ENCODE measurements around the gene TRPM3. TPM values are rescaled to one million over a fixed set of nuclear protein-coding genes. Genes with fewer than 3 reads are reported as not detected.

Gene TRPM3
- total RNA-seq, 2 donors from 2014 or later = not detected

DNA sequence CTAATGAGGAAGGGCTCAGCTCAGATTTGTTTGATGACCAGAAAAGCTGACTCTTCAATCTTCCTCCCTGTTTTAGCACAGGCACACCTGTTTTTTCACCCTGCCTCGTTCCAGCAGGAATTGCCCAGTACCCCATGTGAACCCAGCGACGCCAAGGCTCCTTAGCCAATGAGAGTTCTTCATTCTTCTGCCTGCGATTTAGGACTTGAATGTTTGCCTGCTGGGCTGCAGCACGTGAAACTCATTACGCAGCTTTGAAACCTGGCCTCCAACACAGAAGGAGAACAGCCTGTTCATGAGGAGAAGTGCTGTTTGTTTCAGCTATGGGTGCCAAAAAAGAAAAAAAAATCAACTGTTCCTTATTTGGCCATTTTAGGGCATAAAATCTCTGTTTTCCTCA lies 315.5 kb downstream of the TRPM3 start:
- H3K4me1 Mint-ChIP-seq = no peaks in the 10 kb centered on the region
- peaks cover 3% of the 10 kb centered on the region for H3K36me3 Mint-ChIP-seq (ENCODE audit: low read depth)
- no peak overlapping the region for H3K4me3 Mint-ChIP-seq

GRCh38 chr9:70802758-70803436 lies 318.5 kb downstream of the TRPM3 start:
- ATAC-seq = no peak
- no peak for DNase-seq
- Mint-ChIP-seq H3K27me3 (peaks cover 14% of the 10 kb centered on the region), H3K4me1 (no peaks in the 10 kb centered on the region), H3K36me3 (ENCODE audit: low read depth) (peaks cover 3% of the 10 kb centered on the region), H3K27ac (no peak overlapping the region), H3K4me3 (no peak overlapping the region)
- no peaks in the 10 kb centered on the region for H3K9me3 ChIP-seq (ENCODE audit: control insufficient read depth, low read length, poor library complexity, severe bottlenecking)

More for the DNA sequence above, 315.5 kb downstream of the TRPM3 start:
- no peaks in the 10 kb centered on the region for H3K9me3 ChIP-seq (ENCODE audit: control insufficient read depth, low read length, poor library complexity, severe bottlenecking)
- no peak for DNase-seq
- ATAC-seq = no peak
- no peak overlapping the region for H3K27ac Mint-ChIP-seq
- peaks cover 5% of the 10 kb centered on the region for H3K27me3 Mint-ChIP-seq

- Mint-ChIP-seq H3K27ac (no peak overlapping the region), H3K36me3 (ENCODE audit: low read depth) (peaks cover 3% of the 10 kb centered on the region), H3K4me3 (no peak overlapping the region), H3K27me3 (peaks cover 20% of the 10 kb centered on the region), H3K4me1 (no peaks in the 10 kb centered on the region)
- DNase-seq (no peak), ATAC-seq (no peak)
- no peaks in the 10 kb centered on the region for H3K9me3 ChIP-seq (ENCODE audit: control insufficient read depth, low read length, poor library complexity, severe bottlenecking)
Observed at GRCh38 chr9:70802206-70802605, 319.2 kb downstream of the TRPM3 start.

DNA sequence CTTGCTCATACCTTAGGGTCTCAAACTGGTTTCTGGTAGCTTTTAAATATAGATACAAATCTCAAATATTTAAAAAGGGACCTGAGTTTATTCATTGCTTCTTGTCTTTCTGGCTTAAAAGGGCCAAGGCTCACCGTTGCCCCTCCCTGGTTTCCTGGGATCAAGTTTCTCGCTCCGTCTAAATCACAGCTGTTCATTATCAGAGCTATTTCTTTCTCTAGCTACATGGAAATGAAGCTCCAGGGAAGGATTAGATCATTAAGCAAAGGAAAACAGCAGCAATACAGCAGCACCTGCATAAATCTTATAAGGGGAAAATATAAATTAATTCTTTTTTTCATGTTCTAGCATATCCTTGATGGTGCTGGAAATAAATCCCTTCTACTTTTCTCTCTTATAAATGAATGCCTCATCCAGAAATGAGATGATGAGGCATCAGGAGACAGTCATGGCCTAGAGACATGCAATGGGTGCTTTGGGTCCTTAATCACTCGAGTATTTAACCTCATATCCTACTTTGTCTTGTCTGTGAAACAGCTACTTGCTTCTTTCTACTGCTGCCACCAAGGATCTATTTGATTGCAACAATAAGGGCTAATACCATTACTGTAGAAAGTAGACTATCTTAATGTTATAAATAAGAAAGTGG lies 320.1 kb downstream of the TRPM3 start:
- ATAC-seq = no peak
- peaks cover 20% of the 10 kb centered on the region for H3K27me3 Mint-ChIP-seq
- no peak for DNase-seq

GRCh38 chr9:70798018-70798417 lies 323.4 kb downstream of the TRPM3 start:
- no peaks in the 10 kb centered on the region for H3K4me1 Mint-ChIP-seq
- no peaks in the 10 kb centered on the region for H3K36me3 Mint-ChIP-seq (ENCODE audit: low read depth)
- H3K27ac Mint-ChIP-seq = no peak overlapping the region
- H3K27me3 Mint-ChIP-seq = peaks cover 15% of the 10 kb centered on the region
- ATAC-seq (no peak), DNase-seq (no peak)
- no peaks in the 10 kb centered on the region for H3K9me3 ChIP-seq (ENCODE audit: control insufficient read depth, low read length, poor library complexity, severe bottlenecking)
- no peak overlapping the region for H3K4me3 Mint-ChIP-seq

More for the DNA sequence above, 320.1 kb downstream of the TRPM3 start:
- H3K9me3 ChIP-seq (ENCODE audit: control insufficient read depth, low read length, poor library complexity, severe bottlenecking) = no peaks in the 10 kb centered on the region
- H3K27ac Mint-ChIP-seq = no peak overlapping the region
- no peak overlapping the region for H3K4me3 Mint-ChIP-seq
- H3K36me3 Mint-ChIP-seq (ENCODE audit: low read depth) = peaks cover 3% of the 10 kb centered on the region
- no peaks in the 10 kb centered on the region for H3K4me1 Mint-ChIP-seq

DNA sequence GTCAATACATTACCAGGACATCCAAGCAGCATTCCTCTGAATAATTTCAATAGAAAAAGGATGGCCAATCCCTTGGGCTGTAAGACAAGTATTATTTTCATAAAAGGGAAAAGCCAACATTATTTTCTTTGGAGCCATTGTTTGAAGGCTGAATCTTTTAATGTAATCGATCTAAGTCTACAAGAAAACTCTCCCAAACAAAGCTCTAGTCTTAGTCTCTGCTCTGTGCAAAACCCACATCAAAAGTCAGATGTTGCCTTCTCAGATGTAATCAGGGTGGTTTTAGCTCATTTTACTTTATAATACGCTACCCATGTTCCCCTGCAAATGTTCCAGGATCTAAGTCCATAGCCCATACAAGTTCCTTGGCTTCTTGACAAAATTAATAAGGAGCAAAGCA lies 325.6 kb downstream of the TRPM3 start:
- DNase-seq (no peak), ATAC-seq (no peak)
- no peaks in the 10 kb centered on the region for H3K9me3 ChIP-seq (ENCODE audit: control insufficient read depth, low read length, poor library complexity, severe bottlenecking)
- H3K4me3 Mint-ChIP-seq = no peak overlapping the region
- H3K27ac Mint-ChIP-seq = no peak overlapping the region
- H3K36me3 Mint-ChIP-seq (ENCODE audit: low read depth) = no peaks in the 10 kb centered on the region
- no peaks in the 10 kb centered on the region for H3K4me1 Mint-ChIP-seq
- peaks cover 15% of the 10 kb centered on the region for H3K27me3 Mint-ChIP-seq

DNA sequence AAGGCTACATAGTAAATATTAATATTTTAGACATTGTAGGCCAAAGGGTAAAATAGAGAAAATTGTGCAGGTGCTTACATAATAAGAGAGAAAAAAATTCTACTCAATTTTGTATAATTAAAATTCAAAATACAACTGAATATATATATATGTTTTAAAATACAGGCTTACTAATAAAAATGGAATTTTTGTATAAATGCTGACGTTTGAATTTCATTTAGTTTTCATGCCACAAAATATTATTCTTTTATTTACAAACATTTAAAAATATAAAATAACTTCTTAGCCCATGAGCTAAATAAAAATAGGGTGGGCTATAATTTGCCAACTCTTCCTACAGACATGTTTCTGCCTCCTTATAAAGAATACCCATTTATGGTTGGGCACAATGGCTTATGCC lies 328.6 kb downstream of the TRPM3 start:
- Mint-ChIP-seq H3K36me3 (ENCODE audit: low read depth) (no peaks in the 10 kb centered on the region), H3K4me1 (no peaks in the 10 kb centered on the region), H3K4me3 (no peak overlapping the region), H3K27me3 (peaks cover 5% of the 10 kb centered on the region), H3K27ac (no peak overlapping the region)
- no peak for DNase-seq
- H3K9me3 ChIP-seq (ENCODE audit: control insufficient read depth, low read length, poor library complexity, severe bottlenecking) = no peaks in the 10 kb centered on the region
- ATAC-seq = no peak

- H3K27ac Mint-ChIP-seq = no peak overlapping the region
- H3K4me3 Mint-ChIP-seq = no peak overlapping the region
- H3K4me1 Mint-ChIP-seq = no peaks in the 10 kb centered on the region
- DNase-seq (no peak), ATAC-seq (no peak)
- no peaks in the 10 kb centered on the region for H3K27me3 Mint-ChIP-seq
- no peaks in the 10 kb centered on the region for H3K9me3 ChIP-seq (ENCODE audit: control insufficient read depth, low read length, poor library complexity, severe bottlenecking)
- no peaks in the 10 kb centered on the region for H3K36me3 Mint-ChIP-seq (ENCODE audit: low read depth)
Observed at GRCh38 chr9:70791936-70792335, 329.5 kb downstream of the TRPM3 start.

DNA sequence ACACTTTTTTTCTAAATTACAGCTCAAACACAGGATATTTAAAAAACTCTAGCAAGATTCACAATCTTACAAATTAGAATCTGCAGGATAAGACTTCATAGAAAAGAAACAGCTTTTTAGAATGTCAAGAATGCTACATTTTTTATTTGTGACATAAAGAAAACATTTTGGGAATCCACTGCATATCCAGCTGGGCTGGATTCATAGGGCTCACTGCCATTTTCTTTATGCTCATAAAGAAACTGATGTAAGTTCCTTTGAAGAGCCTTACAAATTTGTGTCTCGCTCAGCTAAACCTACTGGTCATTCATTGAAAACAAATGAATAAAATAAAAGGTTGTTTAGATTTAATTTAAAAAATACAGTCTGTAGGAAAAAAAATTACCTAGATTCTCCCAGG lies 332.3 kb downstream of the TRPM3 start:
- Mint-ChIP-seq H3K36me3 (ENCODE audit: low read depth) (no peaks in the 10 kb centered on the region), H3K4me3 (no peak overlapping the region), H3K27me3 (no peaks in the 10 kb centered on the region), H3K27ac (no peak overlapping the region), H3K4me1 (no peaks in the 10 kb centered on the region)
- ATAC-seq (no peak), DNase-seq (no peak)
- no peaks in the 10 kb centered on the region for H3K9me3 ChIP-seq (ENCODE audit: control insufficient read depth, low read length, poor library complexity, severe bottlenecking)

DNA sequence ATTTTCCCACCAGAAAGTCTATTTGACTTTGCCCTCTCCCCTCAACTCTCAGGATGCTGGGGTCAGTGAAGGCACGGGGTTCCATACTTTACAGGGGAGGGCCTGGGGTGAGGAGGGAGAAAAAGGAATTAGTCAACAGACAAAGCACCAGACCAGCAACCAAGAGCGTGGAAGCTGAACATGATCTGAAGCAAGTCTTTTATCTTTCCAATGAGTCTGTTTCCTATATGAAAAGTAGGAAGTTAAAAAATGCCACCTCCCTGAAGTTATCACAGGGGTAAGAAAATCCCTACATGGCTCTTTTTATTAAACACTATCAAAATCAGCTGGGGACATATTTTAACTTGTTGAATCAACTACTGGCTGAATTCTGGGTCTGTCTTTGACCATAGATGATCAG lies 337.0 kb downstream of the TRPM3 start:
- Mint-ChIP-seq H3K4me1 (no peaks in the 10 kb centered on the region), H3K27me3 (no peaks in the 10 kb centered on the region), H3K27ac (no peak overlapping the region), H3K36me3 (ENCODE audit: low read depth) (no peaks in the 10 kb centered on the region), H3K4me3 (no peak overlapping the region)
- no peak for ATAC-seq
- H3K9me3 ChIP-seq (ENCODE audit: control insufficient read depth, low read length, poor library complexity, severe bottlenecking) = no peaks in the 10 kb centered on the region
- no peak for DNase-seq

- Mint-ChIP-seq H3K4me3 (no peak overlapping the region), H3K27ac (no peak overlapping the region), H3K36me3 (ENCODE audit: low read depth) (no peaks in the 10 kb centered on the region), H3K27me3 (peaks cover 6% of the 10 kb centered on the region), H3K4me1 (no peaks in the 10 kb centered on the region)
- DNase-seq (no peak), ATAC-seq (no peak)
- no peaks in the 10 kb centered on the region for H3K9me3 ChIP-seq (ENCODE audit: control insufficient read depth, low read length, poor library complexity, severe bottlenecking)
Observed at GRCh38 chr9:70778568-70778967, 342.9 kb downstream of the TRPM3 start.

DNA sequence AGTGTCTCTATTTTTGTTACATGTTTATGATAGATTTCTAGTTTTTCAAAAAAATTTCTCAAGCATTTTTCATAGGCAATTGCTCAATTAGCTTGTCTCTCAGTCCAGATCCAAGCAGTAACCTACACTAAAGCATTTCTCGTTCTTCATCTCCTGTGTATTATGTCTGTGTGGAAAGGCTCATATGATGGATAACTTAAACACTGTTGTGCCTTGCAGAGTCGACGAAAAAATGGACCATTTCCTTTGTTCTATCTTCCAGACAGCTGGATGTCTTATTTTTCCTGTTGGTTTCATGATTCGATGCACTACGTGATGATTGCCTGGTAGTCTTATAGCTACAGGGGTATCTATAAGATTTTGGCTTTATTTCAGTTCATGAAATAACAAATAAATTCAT lies 347.8 kb downstream of the TRPM3 start:
- no peak overlapping the region for H3K27ac Mint-ChIP-seq
- DNase-seq (no peak), ATAC-seq (no peak)
- no peaks in the 10 kb centered on the region for H3K4me1 Mint-ChIP-seq
- H3K36me3 Mint-ChIP-seq (ENCODE audit: low read depth) = no peaks in the 10 kb centered on the region
- H3K4me3 Mint-ChIP-seq = no peak overlapping the region
- no peaks in the 10 kb centered on the region for H3K9me3 ChIP-seq (ENCODE audit: control insufficient read depth, low read length, poor library complexity, severe bottlenecking)
- H3K27me3 Mint-ChIP-seq = peaks cover 11% of the 10 kb centered on the region

- ATAC-seq = no peak
- no peaks in the 10 kb centered on the region for H3K4me1 Mint-ChIP-seq
- DNase-seq = no peak
- H3K27ac Mint-ChIP-seq = no peak overlapping the region
- H3K36me3 Mint-ChIP-seq (ENCODE audit: low read depth) = no peaks in the 10 kb centered on the region
- peaks cover 5% of the 10 kb centered on the region for H3K27me3 Mint-ChIP-seq
- H3K4me3 Mint-ChIP-seq = no peak overlapping the region
- H3K9me3 ChIP-seq (ENCODE audit: control insufficient read depth, low read length, poor library complexity, severe bottlenecking) = no peaks in the 10 kb centered on the region
Observed at GRCh38 chr9:70772601-70773000, 348.8 kb downstream of the TRPM3 start.

DNA sequence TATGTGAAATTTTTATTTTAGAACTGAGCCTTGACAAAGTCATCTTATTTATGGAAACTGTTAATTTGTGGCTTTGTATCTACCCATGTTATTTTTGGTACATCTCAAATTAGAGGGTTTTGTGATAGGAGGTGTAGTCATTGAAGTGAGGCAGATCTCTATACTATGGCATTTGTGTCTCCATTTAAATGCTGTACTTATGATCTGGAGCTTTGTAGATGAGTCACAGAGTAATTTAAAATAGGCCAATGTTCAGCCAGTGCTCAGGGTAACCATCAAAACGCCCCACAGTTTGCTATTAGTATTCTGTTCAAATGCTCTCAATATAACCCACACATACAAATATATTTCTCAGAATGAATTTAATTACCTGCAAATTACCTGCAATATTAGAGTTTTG lies 355.5 kb downstream of the TRPM3 start:
- no peaks in the 10 kb centered on the region for H3K9me3 ChIP-seq (ENCODE audit: control insufficient read depth, low read length, poor library complexity, severe bottlenecking)
- no peaks in the 10 kb centered on the region for H3K36me3 Mint-ChIP-seq (ENCODE audit: low read depth)
- DNase-seq (no peak), ATAC-seq (no peak)
- peaks cover 5% of the 10 kb centered on the region for H3K27me3 Mint-ChIP-seq
- H3K27ac Mint-ChIP-seq = no peak overlapping the region
- no peak overlapping the region for H3K4me3 Mint-ChIP-seq
- H3K4me1 Mint-ChIP-seq = no peaks in the 10 kb centered on the region

Measured in T-helper 17 cell (primary cell).